C4-2B (cell line): Measurements from ENCODE around the gene RHBDL1.
A peak's percentile ranks its signal among the peaks of the same experiment; 100 is the strongest.

Source experiments
- CTCF ChIP-seq: fragments of 450-650 bp; conservative IDR thresholded peaks from 2 replicates; pipeline ENCODE4 v1.5.1; 2017; ENCODE audit warnings: mild to moderate bottlenecking
- ZFX ChIP-seq: fragments of 450-650 bp; IDR thresholded peaks from 2 replicates; pipeline ENCODE4 v1.6.1; 2017

- TF ChIP-seq CTCF: no peak
- TF ChIP-seq ZFX: peak; percentile 67
These were observed 8.8 kb downstream of the RHBDL1 start, which contains the start of gene JMJD8 for GRCh38 chr16:684071-684794.
